ENCODE measurements around the gene BZW1.

BZW1 gene

DNA sequence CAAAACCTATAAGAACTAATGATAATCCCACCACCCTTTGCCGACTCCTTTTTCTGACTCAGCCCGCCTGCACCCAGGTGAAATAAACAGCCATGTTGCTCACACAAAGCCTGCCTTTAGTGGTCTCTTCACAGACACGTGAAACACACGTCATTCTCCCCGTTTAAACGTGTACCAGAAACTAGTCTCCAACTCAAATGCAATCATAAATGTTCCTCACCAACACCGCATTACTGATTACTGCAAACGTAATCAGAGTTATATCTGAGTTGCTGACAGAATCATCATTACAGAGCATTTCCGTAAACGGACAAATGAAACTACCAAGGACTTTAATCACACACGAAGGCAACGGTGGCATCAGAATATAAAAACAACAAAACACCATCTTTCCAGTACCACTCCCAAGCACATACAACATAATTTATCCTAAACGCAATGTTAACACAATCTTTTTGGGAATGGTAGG lies 50.9 kb downstream of the BZW1 start (continued):
- TF ChIP-seq ZSCAN4 (tag by site-specific recombination; IDR thresholded peaks at IDR 0.05) (no peak), ZNF2 (tag by site-specific recombination; IDR thresholded peaks at IDR 0.05) (0 out of 2 replicates have a peak, but pooled peaks have one; percentile 31), ZNF560 (tag by site-specific recombination; IDR thresholded peaks at IDR 0.05; ENCODE audit: borderline replicate concordance) (no peak), ZNF777 (tag by site-specific recombination; IDR thresholded peaks at IDR 0.05; ENCODE audit: borderline replicate concordance) (no peak), REPIN1 (tag by site-specific recombination; IDR thresholded peaks at IDR 0.05; ENCODE audit: low read depth) (no peak), ZNF10 (tag by site-specific recombination; IDR thresholded peaks at IDR 0.05) (peak; percentile 54; the same call in 1 of the 2 replicates), SP2 (tag by site-specific recombination; IDR thresholded peaks at IDR 0.05) (peak; percentile 48; the same call in 1 of the 2 replicates), ZXDB (tag by site-specific recombination; IDR thresholded peaks at IDR 0.05) (peak; percentile 17; the same call in 1 of the 2 replicates)

GRCh38 chr2:200863782-200864175 lies 52.1 kb downstream of the BZW1 start:
- 0 out of 2 replicates have a peak, but pooled peaks have one; percentile 19 for TF ChIP-seq ZNF335 (tag by site-specific recombination; conservative IDR thresholded peaks at IDR 0.05)
- TF ChIP-seq ZNF37A (tag by site-specific recombination; IDR thresholded peaks at IDR 0.05) = no peak
- Histone ChIP-seq H3K36me3 (ENCODE audit: control insufficient read depth in 2 of 2, insufficient read depth in 1 of 2, low read length in 2 of 2) (peaks cover 12 to 35% of the 10 kb centered on the region in 2 experiments), H3K4me1 (ENCODE audit: control insufficient read depth, insufficient read depth, low read length) (peaks cover 12% of the 10 kb centered on the region; the same call in 1 of the 2 replicates), H3K4me3 (ENCODE audit: low read depth, low read length) (peak overlapping the region; percentile 95), H3K9me3 (ENCODE audit: control insufficient read depth, insufficient read depth, low read depth, low read length) (no peaks in the 10 kb centered on the region), H3K27ac (ENCODE audit: extremely low read depth, low read depth, low read length) (peak overlapping the region; percentile 97)
- POLR2A ChIA-PET = interaction anchor here (0.6 to 2.0 kb wide), 19 partner anchors 9 to 941 kb away, joined by 3 to 36 read pairs (median 5); partner anchors contain the start of genes BZW1, CASP10, NIF3L1 and PPIL3
- CTCF ChIA-PET = interaction anchor here (0.9 kb wide), 1 partner anchor 150 kb away, joined by 5 read pairs; no protein-coding TSS in a partner anchor

DNA sequence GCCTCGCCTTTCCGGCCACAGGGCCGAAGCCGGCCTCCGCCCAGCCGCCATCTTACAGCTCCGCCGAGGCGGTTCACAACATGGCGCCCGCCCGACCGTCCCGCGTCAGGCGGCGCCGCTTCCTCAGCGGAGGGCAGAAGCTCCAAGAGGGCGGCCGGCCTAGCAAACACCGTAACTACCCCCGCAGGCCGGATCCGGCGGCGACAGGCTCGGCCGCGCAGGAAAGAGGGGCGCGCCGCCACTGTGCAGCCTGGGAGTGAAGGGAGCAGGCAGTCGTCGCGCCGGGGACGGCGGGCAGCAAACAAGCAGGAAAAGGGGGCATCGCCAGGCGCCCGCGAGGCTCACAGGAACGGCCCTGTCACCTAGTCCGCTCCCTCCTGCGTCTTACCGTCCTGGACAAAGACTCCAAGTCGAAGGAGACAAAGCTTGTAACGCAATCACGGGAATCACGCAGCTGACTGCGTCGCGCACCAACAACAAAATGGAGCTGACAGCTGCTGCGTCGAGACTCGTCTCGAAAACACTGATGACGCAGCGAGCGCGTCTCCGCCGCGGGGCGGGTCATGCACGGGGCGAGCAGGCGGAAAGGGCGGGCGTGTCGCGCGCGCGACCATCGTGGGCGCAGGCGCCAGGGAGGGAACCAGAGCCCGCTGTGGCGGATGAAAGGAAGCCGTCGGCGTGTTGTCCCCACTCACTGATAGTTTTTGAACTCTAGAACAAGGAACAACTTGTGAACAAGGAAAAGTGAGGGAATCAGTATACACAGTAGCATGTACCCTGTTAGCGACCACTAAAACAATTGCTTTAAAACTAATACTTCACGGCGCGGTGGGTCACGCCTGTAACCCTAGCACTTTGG lies 52.7 kb downstream of the BZW1 start, which contains the start of gene CLK1:
Gene CLK1 (minus strand): TSS at position 483 of the 859 bp plus-strand sequence. CDS start 2,796 bp downstream, outside the sequence.
- CTCF ChIA-PET = interaction anchor here (0.9 kb wide), 1 partner anchor 151 kb away, joined by 5 read pairs; no protein-coding TSS in a partner anchor
- POLR2A ChIA-PET = interaction anchor here (0.6 to 2.0 kb wide), 21 partner anchors 9 to 940 kb away, joined by 3 to 36 read pairs (median 5); partner anchors contain the start of genes BZW1, CASP10, NIF3L1 and PPIL3
- Histone ChIP-seq H3K36me3 (ENCODE audit: control insufficient read depth in 2 of 2, insufficient read depth in 1 of 2, low read length in 2 of 2) (peaks cover 6 to 32% of the 10 kb centered on the region in 2 experiments), H3K27ac (ENCODE audit: extremely low read depth, low read depth, low read length) (peak within 1 kb of the TSS; percentile 97), H3K9me3 (ENCODE audit: control insufficient read depth, insufficient read depth, low read depth, low read length) (no peaks in the 10 kb centered on the region), H3K4me3 (ENCODE audit: low read depth, low read length) (peak within 1 kb of the TSS; percentile 95), H3K4me1 (ENCODE audit: control insufficient read depth, insufficient read depth, low read length) (peaks cover 12% of the 10 kb centered on the region; the same call in 1 of the 2 replicates)
- TF ChIP-seq ZNF621 (tag by site-specific recombination; IDR thresholded peaks at IDR 0.05) (no peak), YY2 (tag by site-specific recombination; IDR thresholded peaks at IDR 0.05) (peak; percentile 70), ZBTB7A (tag by site-specific recombination; IDR thresholded peaks at IDR 0.05; ENCODE audit: low read depth) (0 out of 2 replicates have a peak, but pooled peaks have one; percentile 19), ZNF670 (tag by site-specific recombination; IDR thresholded peaks at IDR 0.05; ENCODE audit: low read depth) (no peak), ZNF239 (tag by site-specific recombination; IDR thresholded peaks at IDR 0.05) (no peak), SCRT2 (tag by site-specific recombination; IDR thresholded peaks at IDR 0.05) (no peak), ZNF184 (tag by site-specific recombination; IDR thresholded peaks at IDR 0.05) (no peak), PRDM6 (tag by site-specific recombination; IDR thresholded peaks at IDR 0.05) (no peak), ZNF155 (tag by site-specific recombination; IDR thresholded peaks at IDR 0.05) (no peak), ZNF585B (tag by site-specific recombination; IDR thresholded peaks at IDR 0.05) (no peak), HOXC10 (CRISPR knock-in tag; IDR thresholded peaks at IDR 0.05) (0 out of 2 replicates have a peak, but pooled peaks have one; percentile 81), ZNF341 (tag by site-specific recombination; IDR thresholded peaks at IDR 0.05; ENCODE audit: low read depth) (0 out of 2 replicates have a peak, but pooled peaks have one; percentile 20), ZNF548 (tag by site-specific recombination; IDR thresholded peaks at IDR 0.05) (no peak), ZIC2 (tag by site-specific recombination; IDR thresholded peaks at IDR 0.05) (0 out of 2 replicates have a peak, but pooled peaks have one; percentile 18), GLI4 (tag by site-specific recombination; IDR thresholded peaks at IDR 0.05) (no peak)
- TF ChIP-seq, protein P1, sequence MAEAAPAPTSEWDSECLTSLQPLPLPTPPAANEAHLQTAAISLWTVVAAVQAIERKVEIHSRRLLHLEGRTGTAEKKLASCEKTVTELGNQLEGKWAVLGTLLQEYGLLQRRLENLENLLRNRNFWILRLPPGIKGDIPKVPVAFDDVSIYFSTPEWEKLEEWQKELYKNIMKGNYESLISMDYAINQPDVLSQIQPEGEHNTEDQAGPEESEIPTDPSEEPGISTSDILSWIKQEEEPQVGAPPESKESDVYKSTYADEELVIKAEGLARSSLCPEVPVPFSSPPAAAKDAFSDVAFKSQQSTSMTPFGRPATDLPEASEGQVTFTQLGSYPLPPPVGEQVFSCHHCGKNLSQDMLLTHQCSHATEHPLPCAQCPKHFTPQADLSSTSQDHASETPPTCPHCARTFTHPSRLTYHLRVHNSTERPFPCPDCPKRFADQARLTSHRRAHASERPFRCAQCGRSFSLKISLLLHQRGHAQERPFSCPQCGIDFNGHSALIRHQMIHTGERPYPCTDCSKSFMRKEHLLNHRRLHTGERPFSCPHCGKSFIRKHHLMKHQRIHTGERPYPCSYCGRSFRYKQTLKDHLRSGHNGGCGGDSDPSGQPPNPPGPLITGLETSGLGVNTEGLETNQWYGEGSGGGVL (tag by site-specific recombination; IDR thresholded peaks at IDR 0.05) = no peak

Data from HEK293 (cell line).